ENCODE results near the gene NEGR1. TPM values are rescaled to one million over a fixed set of nuclear protein-coding genes. Genes with fewer than 3 reads are reported as not detected.

The NEGR1 gene
- total RNA-seq, 1 donor from 2014 or later, result 8.6 TPM

GRCh38 chr1:72003092-72003491 lies 279.2 kb downstream of the NEGR1 start:
- no peaks in the 10 kb centered on the region for H3K27me3 ChIP-seq (ENCODE audit: insufficient read depth, low read length)
- H3K79me2 ChIP-seq (ENCODE audit: insufficient read depth, low read length), result no peaks in the 10 kb centered on the region
- no peak overlapping the region for H3K4me3 ChIP-seq (ENCODE audit: insufficient read depth, low read depth, low read length)
- H3K9me3 Mint-ChIP-seq (ENCODE audit: unreplicated experiment), result no peaks in the 10 kb centered on the region
- DNase-seq (ENCODE audit: low read depth) (no peak), FAIRE-seq (no peak)
- H3K27ac Mint-ChIP-seq (ENCODE audit: unreplicated experiment), result no peak overlapping the region
- H4K20me1 ChIP-seq (ENCODE audit: insufficient read depth, low read length), result no peaks in the 10 kb centered on the region
- no peak overlapping the region for H3K9ac ChIP-seq (ENCODE audit: low read length)
- no peaks in the 10 kb centered on the region for H3K27me3 Mint-ChIP-seq (ENCODE audit: low read depth, unreplicated experiment)
- peaks cover 13% of the 10 kb centered on the region for H3K4me1 Mint-ChIP-seq (ENCODE audit: low read depth, unreplicated experiment)
- no peak overlapping the region for H3K27ac ChIP-seq (ENCODE audit: low read depth, low read length)
- H3K36me3 Mint-ChIP-seq (ENCODE audit: low read depth, unreplicated experiment), result no peaks in the 10 kb centered on the region
- H3K9me3 ChIP-seq (ENCODE audit: insufficient read depth, low read depth, low read length), result no peaks in the 10 kb centered on the region
- TF ChIP-seq CTCF (IDR thresholded peaks at IDR 0.05; ENCODE audit: insufficient read depth, low read depth, low read length) (no peak), EZH2 (IDR thresholded peaks at IDR 0.05; ENCODE audit: insufficient read depth, low read length) (no peak)
- peaks cover 2% of the 10 kb centered on the region for H3K4me1 ChIP-seq (ENCODE audit: insufficient read depth, low read length)
- no peak overlapping the region for H3K4me3 Mint-ChIP-seq (ENCODE audit: unreplicated experiment)
- no peak overlapping the region for H3K4me2 ChIP-seq (ENCODE audit: low read length)
- no peaks in the 10 kb centered on the region for H3K36me3 ChIP-seq (ENCODE audit: insufficient read depth, low read length)
- no peak overlapping the region for H2AFZ ChIP-seq (ENCODE audit: low read depth, low read length)

GRCh38 chr1:72000809-72001208 lies 281.5 kb downstream of the NEGR1 start:
- no peak overlapping the region for H3K4me3 Mint-ChIP-seq (ENCODE audit: unreplicated experiment)
- Histone ChIP-seq H3K79me2 (ENCODE audit: insufficient read depth, low read length) (no peaks in the 10 kb centered on the region), H3K27me3 (ENCODE audit: insufficient read depth, low read length) (no peaks in the 10 kb centered on the region), H3K4me1 (ENCODE audit: insufficient read depth, low read length) (peaks cover 2% of the 10 kb centered on the region), H3K4me3 (ENCODE audit: insufficient read depth, low read depth, low read length) (no peak overlapping the region), H3K9me3 (ENCODE audit: insufficient read depth, low read depth, low read length) (no peaks in the 10 kb centered on the region), H3K36me3 (ENCODE audit: insufficient read depth, low read length) (no peaks in the 10 kb centered on the region), H3K27ac (ENCODE audit: low read depth, low read length) (no peak overlapping the region), H4K20me1 (ENCODE audit: insufficient read depth, low read length) (no peaks in the 10 kb centered on the region), H3K4me2 (ENCODE audit: low read length) (no peak overlapping the region), H3K9ac (ENCODE audit: low read length) (no peak overlapping the region), H2AFZ (ENCODE audit: low read depth, low read length) (peak overlapping the region; percentile 40)
- H3K36me3 Mint-ChIP-seq (ENCODE audit: low read depth, unreplicated experiment), result no peaks in the 10 kb centered on the region
- peaks cover 5% of the 10 kb centered on the region for H3K4me1 Mint-ChIP-seq (ENCODE audit: low read depth, unreplicated experiment)
- FAIRE-seq (no peak), DNase-seq (ENCODE audit: low read depth) (peak; percentile 47)
- H3K9me3 Mint-ChIP-seq (ENCODE audit: unreplicated experiment), result no peaks in the 10 kb centered on the region
- no peak for TF ChIP-seq CTCF (IDR thresholded peaks at IDR 0.05; ENCODE audit: insufficient read depth, low read depth, low read length)
- no peak for TF ChIP-seq EZH2 (IDR thresholded peaks at IDR 0.05; ENCODE audit: insufficient read depth, low read length)
- no peaks in the 10 kb centered on the region for H3K27me3 Mint-ChIP-seq (ENCODE audit: low read depth, unreplicated experiment)
- H3K27ac Mint-ChIP-seq (ENCODE audit: unreplicated experiment), result peak overlapping the region; percentile 95

- Histone ChIP-seq H3K9ac (ENCODE audit: low read length) (no peak overlapping the region), H4K20me1 (ENCODE audit: insufficient read depth, low read length) (no peaks in the 10 kb centered on the region), H3K4me2 (ENCODE audit: low read length) (no peak overlapping the region), H3K27me3 (ENCODE audit: insufficient read depth, low read length) (no peaks in the 10 kb centered on the region), H3K4me3 (ENCODE audit: insufficient read depth, low read depth, low read length) (no peak overlapping the region), H3K4me1 (ENCODE audit: insufficient read depth, low read length) (no peaks in the 10 kb centered on the region), H3K79me2 (ENCODE audit: insufficient read depth, low read length) (no peaks in the 10 kb centered on the region), H3K36me3 (ENCODE audit: insufficient read depth, low read length) (no peaks in the 10 kb centered on the region), H2AFZ (ENCODE audit: low read depth, low read length) (no peak overlapping the region), H3K27ac (ENCODE audit: low read depth, low read length) (no peak overlapping the region), H3K9me3 (ENCODE audit: insufficient read depth, low read depth, low read length) (no peaks in the 10 kb centered on the region)
- Mint-ChIP-seq H3K4me3 (ENCODE audit: unreplicated experiment) (no peak overlapping the region), H3K27me3 (ENCODE audit: low read depth, unreplicated experiment) (no peaks in the 10 kb centered on the region), H3K9me3 (ENCODE audit: unreplicated experiment) (no peaks in the 10 kb centered on the region), H3K27ac (ENCODE audit: unreplicated experiment) (no peak overlapping the region), H3K36me3 (ENCODE audit: low read depth, unreplicated experiment) (no peaks in the 10 kb centered on the region), H3K4me1 (ENCODE audit: low read depth, unreplicated experiment) (no peaks in the 10 kb centered on the region)
- no peak for DNase-seq (ENCODE audit: low read depth)
- TF ChIP-seq EZH2 (IDR thresholded peaks at IDR 0.05; ENCODE audit: insufficient read depth, low read length) (no peak), CTCF (IDR thresholded peaks at IDR 0.05; ENCODE audit: insufficient read depth, low read depth, low read length) (no peak)
- FAIRE-seq, result no peak
These were observed 287.7 kb downstream of the NEGR1 start for GRCh38 chr1:71994646-71995045.
